ENCODE data around the gene MRC1.

GRCh38 chr10:17780727-17781126 is 28.4 kb upstream of the MRC1 start:
- TF ChIP-seq CTCF (conservative IDR thresholded peaks at IDR 0.05; ENCODE audit: low read depth in 2 of 2) (no peak), EZH2 (IDR thresholded peaks at IDR 0.05; ENCODE audit: low read depth, unreplicated experiment) (no peak), EZH2phosphoT487 (IDR thresholded peaks at IDR 0.05; ENCODE audit: unreplicated experiment) (no peak), JUNB (IDR thresholded peaks at IDR 0.05; ENCODE audit: unreplicated experiment) (no peak), POLR2AphosphoS5 (IDR thresholded peaks at IDR 0.05; ENCODE audit: low read depth) (no peak)
- TF ChIP-seq, protein P1, sequence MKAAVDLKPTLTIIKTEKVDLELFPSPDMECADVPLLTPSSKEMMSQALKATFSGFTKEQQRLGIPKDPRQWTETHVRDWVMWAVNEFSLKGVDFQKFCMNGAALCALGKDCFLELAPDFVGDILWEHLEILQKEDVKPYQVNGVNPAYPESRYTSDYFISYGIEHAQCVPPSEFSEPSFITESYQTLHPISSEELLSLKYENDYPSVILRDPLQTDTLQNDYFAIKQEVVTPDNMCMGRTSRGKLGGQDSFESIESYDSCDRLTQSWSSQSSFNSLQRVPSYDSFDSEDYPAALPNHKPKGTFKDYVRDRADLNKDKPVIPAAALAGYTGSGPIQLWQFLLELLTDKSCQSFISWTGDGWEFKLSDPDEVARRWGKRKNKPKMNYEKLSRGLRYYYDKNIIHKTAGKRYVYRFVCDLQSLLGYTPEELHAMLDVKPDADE (IDR thresholded peaks at IDR 0.05): no peak

All from GM23338 (cell line).